ENCODE data around the gene YDJC.

- no peak for TF ChIP-seq ZNF274 (IDR thresholded peaks at IDR 0.05; ENCODE audit: low read depth, low read length)
- no peak for TF ChIP-seq SUZ12 (IDR thresholded peaks at IDR 0.05; ENCODE audit: extremely low read depth, insufficient read depth, insufficient read length)
- TF ChIP-seq YY1 (IDR thresholded peaks at IDR 0.05; ENCODE audit: insufficient read depth, insufficient read length): no peak
These were observed 46.8 kb downstream of the YDJC start for GRCh38 chr22:21582801-21583740.

Data from NT2/D1 (cell line).